Suppressor macrophage (primary cell): Measurements from ENCODE around the gene RBM15.

ENCODE experiments used
- DNase-seq, 4 experiments: peaks; one replicate each; pipeline ENCODE4 v3.0.0-alpha.2; 2020 to 2022

Gene RBM15

GRCh38 chr1:110319332-110320167 is 19.6 kb upstream of the RBM15 start:
- DNase-seq = no peak

- no peak for DNase-seq
Measured at GRCh38 chr1:110320168-110320518, 19.0 kb upstream of the RBM15 start.

- DNase-seq = no peak
Measured at GRCh38 chr1:110321045-110321444, 18.1 kb upstream of the RBM15 start.

GRCh38 chr1:110321846-110322245 is 17.3 kb upstream of the RBM15 start:
- no peak for DNase-seq

DNA sequence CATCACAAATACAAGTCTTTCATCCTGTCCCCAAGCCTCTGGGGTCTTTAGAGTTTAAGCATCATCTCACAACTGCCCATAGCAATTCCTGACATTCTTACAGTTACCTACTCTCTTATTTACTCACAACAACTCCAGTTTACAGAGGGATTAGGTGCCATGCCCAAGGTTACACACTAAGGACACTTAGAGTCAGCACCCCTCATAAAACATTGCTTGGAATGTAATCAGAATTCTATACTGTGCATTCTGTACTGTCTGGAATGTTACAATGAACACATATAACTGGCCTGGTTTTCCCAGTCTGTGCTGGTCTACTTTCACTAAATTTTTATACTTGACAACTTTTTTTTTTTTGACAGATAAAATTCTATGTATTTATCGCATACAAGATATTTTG is 14.5 kb upstream of the RBM15 start:
- no peak for DNase-seq

- DNase-seq = no peak
Measured at GRCh38 chr1:110326826-110327225, 12.4 kb upstream of the RBM15 start.

DNA sequence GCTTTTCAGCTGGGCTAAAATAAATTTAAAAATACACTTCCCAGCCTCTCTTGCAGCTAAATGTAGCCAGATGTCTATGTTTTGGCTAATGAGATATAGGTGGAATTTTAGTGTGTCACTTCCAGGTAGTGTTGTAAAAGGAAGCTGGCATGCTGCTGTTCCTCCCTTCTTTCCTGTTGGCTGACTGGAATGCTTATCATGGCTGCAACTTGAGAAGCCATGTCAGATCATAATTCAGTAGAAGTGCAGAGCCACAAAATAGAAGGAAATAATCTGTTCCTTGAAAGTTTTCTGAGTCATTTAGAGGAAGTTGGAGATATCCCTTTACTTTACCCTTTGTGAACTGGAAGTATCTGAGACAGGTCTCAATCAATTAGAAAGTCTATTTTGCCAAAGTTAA is 10.9 kb upstream of the RBM15 start:
- DNase-seq = peak in 3 of 4 experiments; percentile 13 to 42 (median 41)

DNA sequence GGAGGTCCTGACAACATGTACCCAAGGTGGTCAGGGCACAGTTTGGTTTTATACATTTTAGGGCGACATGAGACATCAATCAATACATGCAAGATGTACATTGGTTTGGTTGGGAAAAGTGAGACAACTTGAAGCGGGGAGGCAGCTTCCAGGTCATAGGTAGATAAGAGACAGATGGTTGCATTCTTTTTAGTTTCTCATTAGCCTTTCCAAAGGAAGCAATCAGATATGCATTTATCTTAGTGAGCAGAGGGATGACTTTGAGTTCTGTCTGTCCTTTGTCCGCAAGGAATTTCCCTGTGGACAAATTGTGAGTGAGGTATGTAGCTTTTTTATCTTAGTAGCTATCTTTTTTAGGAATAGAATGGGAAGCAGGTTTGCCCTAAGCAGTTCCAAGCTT is 10.5 kb upstream of the RBM15 start:
- no peak for DNase-seq

GRCh38 chr1:110335265-110335664 is 3.9 kb upstream of the RBM15 start:
- no peak for DNase-seq

DNA sequence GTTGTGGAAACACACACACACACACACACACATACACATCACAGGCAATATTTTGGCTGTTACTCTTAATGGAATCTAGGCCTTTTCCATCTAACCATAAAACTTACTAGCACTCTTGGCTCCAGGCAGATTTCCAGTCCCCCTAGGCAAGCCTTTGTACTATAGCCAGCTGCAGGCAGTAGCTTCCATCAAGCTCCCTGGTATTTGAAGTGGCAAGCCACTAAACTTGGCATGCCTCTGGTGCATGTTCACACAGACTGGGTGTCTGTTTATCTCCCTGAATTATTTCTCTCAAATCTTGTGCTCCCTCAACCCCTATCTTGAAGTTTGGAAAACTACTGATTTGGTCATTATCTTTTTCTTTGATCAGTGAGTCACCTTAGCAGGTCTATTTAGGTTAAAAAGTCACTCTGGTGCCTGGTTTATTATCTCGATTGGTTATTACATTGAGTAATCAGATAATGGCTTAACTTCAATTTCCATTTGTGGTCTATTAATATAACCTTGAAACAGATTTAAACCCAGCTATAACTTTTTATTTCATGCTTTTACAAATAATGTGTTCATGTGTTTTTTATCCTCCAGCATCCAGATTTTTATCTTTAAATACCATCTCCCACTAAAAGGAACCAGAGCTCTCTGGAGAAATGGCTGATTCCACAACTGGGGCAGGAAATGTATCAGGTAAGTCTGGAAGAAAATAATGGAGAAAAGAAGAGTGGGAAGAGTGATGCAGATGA is 2.7 kb upstream of the RBM15 start:
- DNase-seq = no peak

GRCh38 chr1:110337704-110338308 is 1.4 kb upstream of the RBM15 start:
- DNase-seq = peak; percentile 49 to 70 (median 61)

DNA sequence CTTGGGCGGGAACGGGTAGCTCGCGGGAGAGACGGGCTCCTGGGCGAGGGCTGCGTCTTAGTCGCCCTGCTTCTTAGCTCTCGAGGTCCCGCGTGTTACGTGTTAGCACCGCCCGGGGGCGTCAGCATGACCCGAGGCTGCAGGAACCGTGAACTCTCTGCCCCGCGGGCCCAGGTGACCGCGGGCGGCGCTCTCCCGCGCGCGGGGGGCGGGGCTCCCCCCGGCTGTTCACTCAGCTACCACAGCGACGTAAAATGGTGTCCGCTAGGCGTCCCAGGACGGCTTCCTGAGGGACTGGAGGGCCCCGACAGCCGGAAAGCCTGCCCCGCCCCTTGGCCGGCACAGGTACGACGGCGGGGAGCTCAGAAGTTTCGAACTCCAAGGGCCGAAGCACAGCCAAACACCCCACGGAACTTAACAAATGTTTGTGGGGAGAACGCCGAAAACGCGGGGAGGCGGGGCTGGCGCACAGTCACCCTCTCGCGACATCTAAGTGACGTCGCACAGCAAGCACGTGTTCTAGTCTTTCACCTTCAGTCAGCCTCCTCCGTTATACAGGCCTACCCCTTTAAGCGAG is 780 bp upstream of the RBM15 start:
- DNase-seq = peak; percentile 94 to 97 (median 96)

GRCh38 chr1:110339407-110340206 is 430 bp downstream of the RBM15 start:
- peak; percentile 62 to 76 (median 68) for DNase-seq

- no peak for DNase-seq
Measured at GRCh38 chr1:110340207-110340468, 961 bp downstream of the RBM15 start.

- DNase-seq = no peak
Measured at GRCh38 chr1:110341146-110341871, 2.1 kb downstream of the RBM15 start.

- no peak for DNase-seq
Measured at GRCh38 chr1:110341872-110342331, 2.7 kb downstream of the RBM15 start.

- DNase-seq = no peak
Measured at GRCh38 chr1:110343249-110343648, 4.1 kb downstream of the RBM15 start.

DNA sequence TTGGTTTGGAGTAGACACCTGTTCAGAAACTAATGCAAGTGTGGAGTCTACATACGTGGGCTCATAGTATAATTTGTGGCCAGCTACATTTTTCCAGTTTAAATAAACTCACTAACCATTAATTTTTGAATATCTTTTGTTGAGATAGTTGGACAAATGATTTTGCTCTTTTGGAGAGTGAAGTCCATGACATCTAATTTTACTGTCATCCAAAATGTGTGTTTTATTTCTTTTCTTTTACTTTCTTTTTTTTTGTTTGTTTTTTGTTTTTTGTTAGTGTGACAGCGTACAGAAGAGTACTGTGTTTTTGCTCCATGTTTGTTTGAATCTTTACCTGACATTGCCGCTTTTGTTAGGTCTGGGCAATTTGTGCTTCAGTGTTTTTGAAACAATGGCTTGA is 5.0 kb downstream of the RBM15 start:
- no peak for DNase-seq

DNA sequence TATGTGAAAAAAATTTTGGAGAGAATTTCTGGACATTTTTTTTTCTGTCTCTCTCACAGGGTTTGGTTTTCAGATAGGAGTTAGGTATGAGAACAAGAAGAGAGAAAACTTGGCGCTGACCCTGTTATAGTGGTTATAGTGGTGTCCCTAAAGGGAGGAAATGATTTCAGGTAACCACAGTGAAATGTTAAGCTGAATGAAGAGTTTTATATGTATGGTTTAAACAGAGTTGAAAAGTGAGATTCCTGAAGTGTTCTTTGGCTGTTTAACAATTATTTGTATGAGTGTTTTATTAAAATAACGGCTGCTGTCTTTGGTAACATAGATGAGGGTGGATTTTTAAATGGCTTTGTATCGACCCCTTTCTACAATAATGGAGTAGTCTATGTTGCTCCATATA is 6.3 kb downstream of the RBM15 start:
- DNase-seq = no peak

- no peak for DNase-seq
Measured at GRCh38 chr1:110346690-110347089, 7.5 kb downstream of the RBM15 start.

GRCh38 chr1:110347182-110347893 is 8.2 kb downstream of the RBM15 start:
- DNase-seq = no peak
